ENCODE results near the gene SLC25A46.
"Not testable (repeated sequence)": the region's sequence is repeated elsewhere in the genome, so short reads cannot be mapped to it uniquely, and the experiment has no call there.

SLC25A46 gene

DNA sequence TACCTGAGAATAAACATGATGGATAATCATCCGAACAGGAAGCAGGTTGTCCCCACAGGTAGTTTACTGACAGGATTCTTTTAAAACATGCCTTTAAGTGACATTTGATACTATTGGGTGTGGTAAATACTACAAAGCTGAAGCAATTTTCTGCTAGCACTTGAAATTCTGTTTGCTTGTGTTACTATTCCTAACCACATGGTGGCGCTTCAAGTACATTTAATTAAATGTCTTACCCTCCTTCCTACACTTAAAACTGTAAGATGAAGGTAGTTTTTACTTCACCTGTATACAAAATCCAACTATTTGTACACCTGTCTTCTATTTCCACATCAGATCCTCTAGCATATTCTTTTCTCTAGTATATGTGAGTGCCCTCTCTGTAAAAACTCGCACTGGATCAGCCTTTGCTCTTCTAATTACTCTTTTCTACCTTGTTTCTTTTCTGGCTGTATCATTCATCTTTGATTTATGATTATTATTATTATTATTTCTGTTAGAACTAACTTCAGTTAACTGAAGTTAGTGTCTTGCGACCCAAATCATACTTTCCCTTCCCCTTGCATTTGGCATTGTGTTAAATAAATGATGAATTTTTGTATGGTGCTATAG is 18.4 kb downstream of the SLC25A46 start:
- peak; percentile 75 for DNase-seq

DNA sequence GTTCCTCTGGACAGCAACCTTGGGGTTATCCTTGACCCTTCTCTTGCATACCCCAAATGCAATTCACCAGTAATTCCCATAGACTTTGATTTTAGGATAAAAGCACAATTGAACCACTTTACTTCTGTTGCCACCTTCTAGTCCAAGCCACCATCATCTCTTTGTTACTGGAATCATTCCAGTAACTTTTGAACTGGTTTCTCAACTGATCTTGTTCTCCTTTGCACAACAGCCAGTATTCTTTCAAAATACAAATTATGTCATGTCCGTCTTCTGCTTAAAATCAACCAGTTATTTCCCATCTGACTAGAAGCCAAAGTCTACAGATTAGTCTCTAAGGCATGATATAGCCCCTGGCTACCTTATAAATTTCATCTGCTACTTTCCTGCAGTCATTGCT is 21.4 kb downstream of the SLC25A46 start:
- DNase-seq = no peak

DNA sequence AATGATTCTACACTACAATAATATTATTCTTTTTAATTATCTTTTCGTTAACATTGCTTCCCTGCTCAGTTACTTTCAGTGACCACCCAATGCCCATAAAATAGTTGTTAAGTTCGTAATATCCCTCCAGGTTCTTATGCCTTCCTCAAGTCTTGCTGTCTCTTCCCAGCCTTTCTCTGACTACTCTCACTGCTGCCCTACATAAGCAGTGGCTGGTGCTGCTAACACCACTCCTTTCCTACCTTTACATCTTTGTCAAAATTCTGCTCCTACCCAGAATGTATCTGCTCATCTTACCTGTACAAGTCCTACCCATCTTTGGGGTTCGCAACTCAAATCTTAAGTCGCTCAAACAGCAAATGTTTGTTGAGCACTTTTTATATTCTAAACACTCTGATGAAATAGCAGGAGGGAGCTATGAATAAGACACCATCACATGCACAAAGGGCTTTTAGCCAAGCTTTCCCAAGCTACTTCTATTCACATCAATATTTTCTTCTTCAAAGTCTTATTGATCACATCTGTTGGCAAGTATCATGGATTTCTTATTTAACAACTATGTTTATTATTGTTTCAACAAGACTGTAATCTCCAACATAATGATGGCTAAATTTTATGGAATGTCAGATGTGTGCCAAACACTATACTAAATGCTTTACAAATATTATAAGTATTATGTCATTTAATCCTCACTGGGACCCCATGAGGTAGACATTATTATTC is 29.5 kb downstream of the SLC25A46 start:
- peak; percentile 37 for DNase-seq

DNA sequence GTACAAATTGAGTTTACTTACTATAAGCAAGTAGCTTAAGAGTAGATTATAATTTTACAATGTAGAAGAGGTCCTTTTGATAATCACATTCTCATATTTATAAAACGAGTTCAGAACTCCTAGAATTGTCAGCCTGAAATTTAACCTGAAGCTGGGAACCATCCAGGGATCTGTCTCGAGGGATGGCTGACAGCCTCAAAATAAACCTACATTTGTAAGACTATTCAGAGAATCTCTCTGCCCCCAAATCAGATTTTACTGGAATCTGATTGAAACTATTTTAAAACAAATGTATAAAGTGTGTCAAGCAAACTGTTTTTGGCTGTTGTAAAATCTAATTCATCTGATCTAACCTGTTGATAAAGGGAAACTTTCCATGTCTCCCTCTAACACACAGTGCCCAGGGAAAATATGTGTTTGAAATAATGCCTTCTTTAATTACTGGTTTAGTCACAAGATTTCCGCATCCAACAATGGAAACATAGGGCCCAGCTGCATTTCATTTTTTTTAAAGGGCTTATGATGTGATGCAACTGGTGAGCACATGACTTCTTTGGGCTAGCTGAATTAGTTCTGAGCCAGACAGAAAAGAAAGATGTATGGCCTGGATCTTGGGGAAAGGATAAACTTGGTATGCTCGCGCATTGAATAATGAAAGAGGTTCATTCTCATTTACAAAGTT is 30.3 kb downstream of the SLC25A46 start:
- peak; percentile 15 for DNase-seq

DNA sequence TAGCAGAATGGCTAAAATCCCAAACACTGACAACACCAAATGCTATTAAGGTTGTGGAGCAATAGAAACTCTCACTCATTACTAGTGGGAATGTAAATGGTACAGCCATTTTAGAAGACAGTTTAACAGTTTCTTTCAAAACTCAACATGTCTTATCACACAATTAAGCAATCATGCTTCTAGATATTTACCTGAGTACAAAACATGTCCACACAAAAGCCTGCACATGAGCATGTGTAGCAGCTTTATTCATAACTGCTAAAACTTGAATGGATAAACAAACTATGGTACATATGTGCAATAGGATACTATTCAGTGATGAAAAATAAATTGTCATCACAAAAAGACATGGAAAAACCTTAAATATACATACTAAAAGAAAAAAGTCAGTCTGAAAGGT is 31.5 kb downstream of the SLC25A46 start:
- DNase-seq = no peak

DNA sequence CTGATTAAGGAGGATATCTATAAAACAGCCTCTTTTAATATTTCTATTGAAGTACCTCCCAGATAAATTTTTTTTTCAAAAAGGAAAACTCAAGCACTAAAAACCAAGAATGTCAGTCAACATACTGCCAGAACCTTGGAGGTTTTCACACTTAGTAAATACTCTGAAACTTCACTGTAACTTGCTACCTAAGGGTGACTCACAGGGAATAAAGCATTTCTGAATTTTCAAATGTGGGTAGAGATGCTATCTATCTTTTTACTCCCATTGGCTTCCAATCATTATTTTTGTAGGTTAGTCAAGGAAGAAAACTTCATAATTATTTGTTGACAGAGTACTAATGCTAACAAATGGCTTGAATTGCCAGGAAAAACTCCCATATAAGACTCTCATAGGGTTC is 46.1 kb downstream of the SLC25A46 start:
- no peak for DNase-seq

DNA sequence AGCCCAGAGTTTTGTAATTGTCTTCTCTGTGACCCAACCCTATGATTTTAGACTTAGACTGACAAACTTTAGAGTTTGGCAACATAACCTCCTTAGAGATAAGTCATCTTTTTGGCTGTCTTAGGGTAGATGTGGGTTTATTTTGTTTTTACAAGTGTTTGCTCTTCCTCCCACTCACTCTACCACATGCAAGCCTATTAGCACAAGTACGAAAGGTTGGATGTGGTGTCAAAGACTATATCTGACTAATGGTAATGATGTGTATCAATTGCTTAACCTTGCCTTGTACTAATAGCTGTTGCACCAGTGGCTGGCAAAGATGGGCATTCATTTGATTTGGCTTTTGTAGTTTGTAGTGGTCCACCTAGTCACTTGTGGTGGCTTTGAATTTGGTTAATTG is 46.5 kb downstream of the SLC25A46 start:
- no peak for DNase-seq

DNA sequence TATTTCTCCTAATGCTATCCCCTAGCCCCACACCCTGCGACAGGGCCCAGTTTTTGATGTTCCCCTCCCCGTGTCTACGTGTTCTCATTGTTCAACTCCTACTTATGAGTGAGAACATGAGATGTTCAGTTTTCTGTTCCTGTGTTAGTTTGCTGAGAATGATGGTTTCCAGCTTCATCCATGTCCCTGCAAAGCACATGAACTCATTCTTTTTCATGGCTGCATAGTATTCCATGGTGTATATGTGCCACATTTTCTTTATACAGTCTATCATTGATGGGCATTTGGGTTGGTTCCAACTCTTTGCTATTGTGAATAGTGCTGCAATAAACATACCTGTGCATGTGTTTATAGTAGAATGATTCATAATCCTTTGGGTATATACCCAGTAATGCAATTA is 49.2 kb downstream of the SLC25A46 start:
- not testable (repeated sequence) for DNase-seq

DNA sequence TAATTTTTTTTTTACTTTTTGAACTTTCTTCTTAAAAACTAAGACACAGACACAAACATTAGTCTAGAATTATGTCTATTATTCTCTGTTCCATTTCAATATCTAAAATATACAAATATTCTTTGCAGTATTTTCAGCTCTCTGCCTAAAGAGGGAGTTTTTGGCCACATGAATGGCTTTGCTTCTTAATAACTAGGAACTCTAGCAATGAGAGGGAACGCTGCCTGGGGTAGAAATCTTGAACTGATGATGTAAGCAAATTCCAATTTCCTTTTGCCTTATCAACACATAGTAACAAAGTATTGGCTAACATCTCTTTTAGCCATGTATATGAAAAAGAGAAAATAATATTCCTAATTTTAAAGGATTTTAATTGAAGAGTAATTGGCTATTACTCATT is 51.9 kb downstream of the SLC25A46 start:
- DNase-seq = no peak

DNA sequence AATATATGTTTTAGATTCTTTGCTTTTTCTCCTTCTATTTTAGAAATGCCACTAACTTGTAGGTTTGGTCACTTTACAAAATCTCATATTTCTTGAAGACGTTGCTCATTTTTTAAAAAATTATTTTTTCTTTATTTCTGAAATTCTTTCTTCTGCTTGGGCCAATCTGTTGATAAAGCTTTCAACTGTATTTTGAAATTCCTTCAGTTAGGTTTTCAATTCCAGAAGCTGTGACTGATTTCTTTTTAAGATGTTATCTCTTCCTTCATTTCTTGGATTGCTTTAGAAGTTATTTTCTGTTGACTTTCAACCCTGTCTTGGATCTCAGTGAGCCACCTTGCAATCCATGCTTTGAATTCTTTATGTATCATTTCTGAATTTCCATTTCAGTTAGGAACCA is 64.2 kb downstream of the SLC25A46 start:
- no peak for DNase-seq

DNA sequence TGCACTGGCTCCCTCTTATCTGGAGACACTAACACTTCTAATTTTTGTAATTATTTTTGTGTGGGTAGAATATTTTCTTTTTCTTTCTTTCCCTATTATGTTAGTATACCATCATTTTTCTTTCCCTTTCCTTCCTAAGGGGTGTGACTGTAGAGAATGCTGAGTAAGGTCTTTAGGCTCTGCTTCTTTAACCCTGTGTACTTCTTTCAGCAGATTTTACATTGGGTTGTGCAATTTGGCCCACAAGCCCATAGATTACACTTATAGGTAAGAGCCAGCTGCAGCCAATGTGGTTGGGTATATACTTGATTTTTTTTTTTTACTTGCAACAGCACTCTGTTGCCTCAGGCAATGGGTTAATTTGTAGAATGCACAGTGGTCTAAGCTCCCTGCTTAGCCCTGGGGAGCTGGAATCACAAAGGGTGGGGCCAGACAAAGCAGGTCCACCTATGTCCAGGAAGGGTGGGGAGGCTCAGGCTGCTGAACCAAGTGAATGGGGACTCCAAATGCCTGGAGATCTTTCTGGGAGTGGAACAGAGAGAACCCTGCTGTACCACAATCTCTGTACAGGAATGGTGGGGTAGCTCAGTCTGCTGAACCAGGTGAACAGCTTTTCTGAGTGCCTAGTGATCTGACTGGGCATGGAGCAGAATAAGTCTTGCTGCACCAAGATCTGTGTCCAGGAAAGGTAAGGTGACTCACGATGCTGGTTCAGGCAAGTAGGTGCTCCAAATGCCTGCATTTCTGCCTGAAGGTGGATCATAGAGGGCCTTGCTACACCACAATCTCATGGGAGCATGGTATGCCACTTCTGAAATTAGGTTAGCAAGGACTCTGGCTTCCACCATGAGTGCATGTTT is 64.9 kb downstream of the SLC25A46 start:
- DNase-seq = no peak

DNA sequence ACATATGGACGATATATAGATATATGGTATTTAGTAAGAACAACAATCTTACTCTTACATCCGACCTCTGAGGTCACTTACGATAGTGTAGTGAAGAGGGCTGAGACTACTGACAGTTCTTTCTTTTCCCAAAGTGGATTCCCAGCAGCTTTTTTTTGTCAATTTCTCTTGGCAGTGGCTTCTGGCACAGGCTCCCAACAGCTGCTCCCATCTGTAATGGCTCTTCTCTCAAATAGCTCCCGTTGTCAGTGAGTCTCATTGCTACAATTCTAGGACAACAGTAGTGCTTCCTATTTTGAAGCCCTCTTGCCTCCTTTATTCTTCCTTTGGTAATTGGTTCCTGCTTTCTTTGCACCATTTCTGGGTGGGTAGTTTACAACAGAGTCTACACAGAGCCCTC is 68.4 kb downstream of the SLC25A46 start:
- DNase-seq = peak; percentile 25

DNA sequence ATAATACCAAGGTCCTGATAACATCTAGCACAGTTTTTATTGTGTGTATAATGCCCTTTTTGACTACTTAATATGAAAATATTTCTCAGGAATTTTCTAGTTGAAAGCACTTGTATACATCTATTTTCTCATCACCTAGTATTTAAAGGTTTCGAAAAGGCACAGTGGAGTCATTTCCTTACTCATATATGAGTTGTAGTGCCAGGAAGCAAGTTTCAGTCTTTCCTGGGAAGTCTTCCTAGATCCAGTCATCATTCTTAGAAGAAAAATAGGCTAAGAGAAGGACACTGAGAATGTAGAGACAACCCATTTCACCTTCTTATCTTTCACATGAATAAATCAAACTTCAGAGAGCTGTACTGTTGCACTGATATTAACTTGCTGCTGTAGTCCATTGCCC is 70.2 kb downstream of the SLC25A46 start:
- DNase-seq = no peak
